GM23338 (cell line): Measurements from ENCODE around the gene KCND2.

Source experiments
- CREB1 ChIP-seq: fragments of 250-450 bp; sonication (Bioruptor Pico); IDR thresholded peaks from 2 replicates; pipeline ENCODE4 v1.5.0; 2020; ENCODE audit warnings: low read depth, mild to moderate bottlenecking, moderate library complexity
- EZH2 ChIP-seq: fragments of 200-600 bp; sonication (generic); IDR thresholded peaks from one replicate; pipeline ENCODE4 v1.8.0; 2017; ENCODE audit warnings: antibody characterized with exemption, mild to moderate bottlenecking, low read depth; ENCODE audit not compliant: unreplicated experiment
- EZH2phosphoT487 ChIP-seq: fragments of 200-600 bp; sonication (generic); IDR thresholded peaks from one replicate; pipeline ENCODE4 v1.8.1; 2018; ENCODE audit warnings: antibody characterized with exemption; ENCODE audit not compliant: unreplicated experiment
- TF ChIP-seq, protein P1 (sequence below): IDR thresholded peaks from one replicate; pipeline ENCODE4 v1.6.1; 2018; ENCODE audit warnings: antibody characterized with exemption; ENCODE audit not compliant: unreplicated experiment

DNA sequence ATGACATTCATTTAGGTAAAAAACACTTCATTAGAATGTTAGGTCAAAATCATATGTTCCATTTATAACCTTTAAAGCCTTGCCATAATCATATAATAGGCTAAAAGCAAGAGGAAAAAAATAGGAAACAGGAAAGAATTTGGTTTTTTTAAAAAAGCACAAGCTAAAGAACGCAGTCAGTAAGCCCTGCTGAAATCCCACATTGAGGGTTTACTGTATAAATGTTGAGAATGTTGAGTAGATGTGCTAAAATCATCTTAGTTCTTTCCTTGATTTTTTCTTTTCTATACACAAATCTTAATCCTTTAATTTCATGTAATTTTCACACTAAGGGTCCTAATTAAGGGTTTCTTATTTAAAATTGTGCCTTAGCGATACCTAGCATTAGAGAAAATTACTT, 452.0 kb downstream of the KCND2 start:
- no peak for TF ChIP-seq EZH2phosphoT487
- no peak for TF ChIP-seq CREB1 (CRISPR knock-in tag)
- no peak for TF ChIP-seq EZH2
- TF ChIP-seq, protein P1, sequence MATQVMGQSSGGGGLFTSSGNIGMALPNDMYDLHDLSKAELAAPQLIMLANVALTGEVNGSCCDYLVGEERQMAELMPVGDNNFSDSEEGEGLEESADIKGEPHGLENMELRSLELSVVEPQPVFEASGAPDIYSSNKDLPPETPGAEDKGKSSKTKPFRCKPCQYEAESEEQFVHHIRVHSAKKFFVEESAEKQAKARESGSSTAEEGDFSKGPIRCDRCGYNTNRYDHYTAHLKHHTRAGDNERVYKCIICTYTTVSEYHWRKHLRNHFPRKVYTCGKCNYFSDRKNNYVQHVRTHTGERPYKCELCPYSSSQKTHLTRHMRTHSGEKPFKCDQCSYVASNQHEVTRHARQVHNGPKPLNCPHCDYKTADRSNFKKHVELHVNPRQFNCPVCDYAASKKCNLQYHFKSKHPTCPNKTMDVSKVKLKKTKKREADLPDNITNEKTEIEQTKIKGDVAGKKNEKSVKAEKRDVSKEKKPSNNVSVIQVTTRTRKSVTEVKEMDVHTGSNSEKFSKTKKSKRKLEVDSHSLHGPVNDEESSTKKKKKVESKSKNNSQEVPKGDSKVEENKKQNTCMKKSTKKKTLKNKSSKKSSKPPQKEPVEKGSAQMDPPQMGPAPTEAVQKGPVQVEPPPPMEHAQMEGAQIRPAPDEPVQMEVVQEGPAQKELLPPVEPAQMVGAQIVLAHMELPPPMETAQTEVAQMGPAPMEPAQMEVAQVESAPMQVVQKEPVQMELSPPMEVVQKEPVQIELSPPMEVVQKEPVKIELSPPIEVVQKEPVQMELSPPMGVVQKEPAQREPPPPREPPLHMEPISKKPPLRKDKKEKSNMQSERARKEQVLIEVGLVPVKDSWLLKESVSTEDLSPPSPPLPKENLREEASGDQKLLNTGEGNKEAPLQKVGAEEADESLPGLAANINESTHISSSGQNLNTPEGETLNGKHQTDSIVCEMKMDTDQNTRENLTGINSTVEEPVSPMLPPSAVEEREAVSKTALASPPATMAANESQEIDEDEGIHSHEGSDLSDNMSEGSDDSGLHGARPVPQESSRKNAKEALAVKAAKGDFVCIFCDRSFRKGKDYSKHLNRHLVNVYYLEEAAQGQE, result no peak
